ENCODE results near the gene OR10H5.

Gene OR10H5

DNA sequence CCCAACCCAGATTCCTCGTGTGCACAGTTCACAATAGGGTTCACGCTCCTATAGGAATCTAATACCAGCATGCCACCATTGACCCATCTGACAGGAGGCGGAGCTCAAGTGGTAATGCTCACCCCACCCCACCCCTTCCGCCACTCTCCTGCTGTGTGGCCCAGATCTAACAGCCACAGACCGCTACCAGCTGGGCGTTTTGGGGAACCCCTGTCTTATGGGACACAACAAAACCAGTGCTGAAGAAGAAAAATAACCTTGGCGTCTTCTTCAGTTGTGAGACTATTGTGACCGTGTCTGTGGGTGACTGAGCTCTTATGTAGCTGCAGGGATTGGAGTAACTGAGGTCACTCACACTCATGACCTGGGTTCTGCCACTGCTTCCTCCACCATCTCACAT is 33.2 kb downstream of the OR10H5 start:
- TF ChIP-seq, protein P1, sequence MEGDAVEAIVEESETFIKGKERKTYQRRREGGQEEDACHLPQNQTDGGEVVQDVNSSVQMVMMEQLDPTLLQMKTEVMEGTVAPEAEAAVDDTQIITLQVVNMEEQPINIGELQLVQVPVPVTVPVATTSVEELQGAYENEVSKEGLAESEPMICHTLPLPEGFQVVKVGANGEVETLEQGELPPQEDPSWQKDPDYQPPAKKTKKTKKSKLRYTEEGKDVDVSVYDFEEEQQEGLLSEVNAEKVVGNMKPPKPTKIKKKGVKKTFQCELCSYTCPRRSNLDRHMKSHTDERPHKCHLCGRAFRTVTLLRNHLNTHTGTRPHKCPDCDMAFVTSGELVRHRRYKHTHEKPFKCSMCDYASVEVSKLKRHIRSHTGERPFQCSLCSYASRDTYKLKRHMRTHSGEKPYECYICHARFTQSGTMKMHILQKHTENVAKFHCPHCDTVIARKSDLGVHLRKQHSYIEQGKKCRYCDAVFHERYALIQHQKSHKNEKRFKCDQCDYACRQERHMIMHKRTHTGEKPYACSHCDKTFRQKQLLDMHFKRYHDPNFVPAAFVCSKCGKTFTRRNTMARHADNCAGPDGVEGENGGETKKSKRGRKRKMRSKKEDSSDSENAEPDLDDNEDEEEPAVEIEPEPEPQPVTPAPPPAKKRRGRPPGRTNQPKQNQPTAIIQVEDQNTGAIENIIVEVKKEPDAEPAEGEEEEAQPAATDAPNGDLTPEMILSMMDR (IDR thresholded peaks at IDR 0.05) = no peak

DNA sequence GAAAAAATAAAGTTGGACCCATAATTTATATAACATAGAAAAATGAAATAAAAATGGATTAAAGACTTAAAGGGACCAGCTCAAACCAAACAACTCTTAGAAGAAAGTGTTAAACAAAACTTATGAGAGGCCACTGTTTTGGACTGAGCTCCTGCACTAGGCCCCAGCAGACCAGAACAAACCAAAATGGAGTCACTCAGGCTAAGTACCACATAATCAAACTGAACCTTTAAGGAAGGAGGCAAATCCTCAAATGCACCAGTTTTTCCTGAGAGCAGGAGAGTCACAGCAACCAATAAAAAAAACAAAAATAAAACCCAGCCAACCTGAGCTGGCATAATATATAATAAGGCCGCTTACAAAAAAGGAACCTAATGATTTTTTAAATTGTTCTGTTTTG is 38.3 kb downstream of the OR10H5 start:
- TF ChIP-seq, protein P1 (IDR thresholded peaks at IDR 0.05) = no peak

DNA sequence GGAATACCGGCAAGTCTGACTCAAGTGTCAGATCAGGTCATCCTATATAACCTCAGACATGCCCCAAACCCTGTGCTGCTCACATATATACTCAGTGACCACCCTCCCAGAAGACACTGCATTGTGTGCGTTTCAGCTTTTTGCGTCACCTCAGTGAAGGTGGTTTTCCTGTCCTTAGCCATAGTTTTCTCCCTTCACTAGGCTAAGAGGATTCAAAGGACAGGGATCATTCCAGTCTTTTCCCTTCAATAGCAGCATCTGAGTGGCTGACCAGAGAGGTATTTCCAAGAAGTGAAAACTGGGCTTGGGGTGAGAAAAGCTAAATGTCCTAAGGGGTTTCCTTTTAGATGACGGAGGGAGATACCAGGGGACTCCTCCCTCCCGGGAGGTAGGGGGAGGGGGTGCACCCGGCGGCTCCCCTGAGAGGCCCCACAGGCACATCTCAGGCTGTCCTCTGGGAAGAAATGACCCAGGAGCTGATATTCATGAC is 40.7 kb downstream of the OR10H5 start:
- TF ChIP-seq, protein P1 (IDR thresholded peaks at IDR 0.05) = no peak

DNA sequence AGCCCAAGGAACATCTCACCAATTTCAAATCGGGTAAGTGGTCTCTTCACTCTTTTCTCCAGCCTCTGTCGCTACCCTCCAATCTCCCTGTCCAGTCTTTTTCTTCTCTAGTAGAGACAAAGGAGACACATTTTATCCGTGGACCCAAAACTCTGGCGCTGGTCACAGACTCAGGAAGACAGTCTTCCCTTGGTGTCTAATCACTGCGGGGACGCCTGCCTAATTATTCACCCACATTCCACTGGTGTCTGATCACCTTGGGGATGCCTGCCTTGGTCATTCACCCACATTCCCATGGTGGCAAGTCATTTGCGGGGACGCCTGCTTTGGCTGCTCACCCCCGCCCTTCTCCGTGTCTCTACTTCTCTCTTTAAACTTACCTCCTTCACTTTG is 41.8 kb downstream of the OR10H5 start:
- TF ChIP-seq, protein P1 (IDR thresholded peaks at IDR 0.05) = no peak

DNA sequence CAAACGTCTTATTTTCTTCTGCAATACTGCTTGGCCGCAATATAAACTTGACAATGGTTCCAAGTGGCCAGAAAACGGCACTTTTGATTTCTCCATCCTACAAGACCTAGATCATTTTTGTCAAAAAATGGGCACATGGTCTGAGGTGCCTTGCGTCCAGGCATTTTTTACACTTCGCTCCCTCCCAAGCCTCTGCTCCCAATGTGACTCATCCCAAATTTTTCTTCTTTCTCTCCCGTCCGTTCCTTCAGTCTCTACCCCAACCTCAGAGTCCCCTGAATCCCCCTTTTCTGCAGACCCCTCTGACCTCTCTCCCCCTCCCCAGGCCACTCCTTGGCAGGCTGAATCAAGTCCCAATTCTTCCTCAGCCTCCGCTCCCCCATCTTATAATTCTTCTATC is 42.3 kb downstream of the OR10H5 start:
- TF ChIP-seq, protein P1 (IDR thresholded peaks at IDR 0.05) = no peak

DNA sequence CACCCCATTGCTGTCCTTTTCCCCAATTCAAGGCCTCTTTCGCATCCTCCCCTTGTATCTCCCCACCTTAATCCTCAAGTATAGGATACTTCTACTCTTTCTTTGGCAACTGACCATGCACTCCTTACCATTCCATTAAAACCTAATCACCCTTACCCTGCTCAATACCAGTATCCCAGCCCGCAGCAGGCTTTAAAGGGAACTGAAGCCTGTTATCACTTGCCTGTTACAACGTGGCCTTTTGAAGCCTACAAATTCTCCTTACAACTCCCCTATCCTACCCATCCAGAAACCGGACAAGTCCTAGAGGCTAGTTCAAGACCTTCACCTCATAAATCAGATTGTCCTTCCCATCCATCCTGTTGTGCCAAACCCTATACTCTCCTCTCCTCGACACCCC is 44.2 kb downstream of the OR10H5 start:
- TF ChIP-seq, protein P1 (IDR thresholded peaks at IDR 0.05) = no peak

DNA sequence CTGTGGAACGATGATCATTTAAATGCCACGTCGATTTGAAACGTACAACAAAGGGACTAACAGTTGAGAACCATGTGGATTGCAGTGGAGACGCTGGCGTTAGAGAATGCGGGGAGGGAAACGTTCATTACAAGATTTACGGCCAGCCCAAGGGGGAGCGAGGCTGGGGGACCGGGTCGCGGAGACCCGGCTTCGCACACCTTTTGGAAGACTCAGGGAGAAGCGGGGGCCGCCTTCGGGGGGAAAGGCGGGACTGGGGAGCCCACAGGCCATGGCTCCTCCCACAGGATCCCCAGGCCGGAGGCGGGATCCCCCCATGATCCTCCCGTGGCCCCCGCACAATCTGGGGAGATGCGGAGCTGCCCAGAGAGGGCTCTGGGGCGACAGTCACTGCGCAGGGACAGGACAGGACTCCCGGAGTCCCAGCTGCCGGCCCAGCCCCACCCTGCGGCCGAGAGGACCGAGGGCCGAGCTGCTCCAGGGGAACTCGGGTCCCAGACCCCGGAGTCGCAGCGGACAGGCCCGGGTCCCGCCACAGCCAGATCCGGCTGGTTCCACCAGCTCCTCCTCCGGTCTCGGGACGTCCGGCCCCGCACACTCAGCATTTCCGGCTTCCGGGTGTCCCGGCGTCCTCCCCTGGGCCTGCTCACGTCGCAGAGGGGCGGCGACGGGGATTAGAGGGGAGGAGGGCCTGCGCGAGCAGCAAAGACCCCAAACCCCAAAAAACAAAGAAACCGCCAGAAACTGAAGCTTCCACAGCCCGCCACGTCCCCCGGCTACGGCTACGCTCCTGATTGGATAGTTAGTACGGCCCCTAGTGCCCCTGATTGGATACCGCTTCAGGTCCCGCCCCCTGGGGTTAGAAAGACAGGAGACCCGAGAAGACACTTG is 49.1 kb downstream of the OR10H5 start:
- TF ChIP-seq, protein P1 (IDR thresholded peaks at IDR 0.05) = no peak

Measured in LNCAP (cell line).